SK-N-SH (cell line): ENCODE data around the gene RAB1A. TPM values are rescaled to one million over a fixed set of nuclear protein-coding genes. Genes with fewer than 3 reads are reported as not detected.

Source experiments
- CHD2 ChIP-seq: fragments of 150-350 bp; IDR thresholded peaks from 2 replicates; pipeline ENCODE4 v1.6.1; 2018; ENCODE audit warnings: low read length; ENCODE audit not compliant: partially characterized antibody
- CTCF ChIP-seq: fragments of 200-600 bp; sonication (generic); IDR thresholded peaks from 2 replicates; pipeline ENCODE4 v1.6.1; 2017; ENCODE audit warnings: antibody characterized with exemption, mild to moderate bottlenecking, moderate library complexity
- EP300 ChIP-seq, 2 experiments: IDR thresholded peaks; 2 replicates each; pipeline versions ENCODE4 v1.4.0 to v1.6.1; 2012; ENCODE audit warnings: borderline replicate concordance in 1 of 2, low read depth in 1 of 2, low read length in 1 of 2
- FOXJ3 ChIP-seq: sonication (generic); formaldehyde crosslinking; IDR thresholded peaks from 2 replicates; pipeline ENCODE4 v1.5.1; 2020; ENCODE audit warnings: mild to moderate bottlenecking, missing genetic modification reagents
- FOXM1 ChIP-seq: IDR thresholded peaks from 2 replicates; pipeline ENCODE4 v1.4.0; 2012; ENCODE audit warnings: low read depth, mild to moderate bottlenecking
- GABPA ChIP-seq: IDR thresholded peaks from 2 replicates; pipeline ENCODE4 v1.4.0; 2012; ENCODE audit warnings: low read depth, mild to moderate bottlenecking
- MAX ChIP-seq: IDR thresholded peaks from 2 replicates; pipeline ENCODE4 v1.4.0; 2012; ENCODE audit warnings: low read depth
- MEF2A ChIP-seq: IDR thresholded peaks from 2 replicates; pipeline ENCODE4 v1.4.0; 2012; ENCODE audit warnings: low read depth, borderline replicate concordance
- NFIC ChIP-seq: IDR thresholded peaks from 2 replicates; pipeline ENCODE4 v1.4.0; 2012; ENCODE audit warnings: borderline replicate concordance
- NRF1 ChIP-seq: IDR thresholded peaks from 2 replicates; pipeline ENCODE4 v1.6.1; 2012; ENCODE audit warnings: low read depth, mild to moderate bottlenecking, low read length
- PBX3 ChIP-seq: IDR thresholded peaks from 2 replicates; pipeline ENCODE4; 2012
- SMC3 ChIP-seq: IDR thresholded peaks from 2 replicates; pipeline ENCODE4 v1.6.1; 2012; ENCODE audit warnings: low read depth, low read length, improper control_type of control experiment
- TCF12 ChIP-seq: IDR thresholded peaks from 2 replicates; pipeline ENCODE4 v1.4.0; 2012
- ZBTB33 ChIP-seq: IDR thresholded peaks from 2 replicates; pipeline ENCODE4 v1.4.0; 2012; ENCODE audit warnings: low read depth, borderline replicate concordance
- polyA plus RNA-seq, 3 experiments: library from polyadenylated mRNA; depleted of rRNA; stranded (reverse); fragments of >200 nt; gene quantifications; 2 replicates each; pipeline ENCODE4 v1.2.3, GENCODE V29; 2012
- small RNA-seq, 7 experiments: library from RNA; depleted of rRNA; stranded (forward); fragments of <200 nt; gene quantifications; one replicate each; pipeline ENCODE3, GENCODE V24; 2012

Gene RAB1A
- polyA plus RNA-seq, 1 of the 3 experiments (the other 2 are of a cell fraction): 113 TPM

- TF ChIP-seq ZBTB33 (no peak), MEF2A (no peak), CTCF (no peak), FOXJ3 (CRISPR knock-in tag) (no peak), SMC3 (no peak), MAX (no peak), CHD2 (no peak), NRF1 (no peak), EP300 (IDR thresholded peaks at IDR 0.05; ENCODE audit: borderline replicate concordance in 1 of 2, low read depth in 1 of 2, low read length in 1 of 2) (no peak), NFIC (no peak), PBX3 (no peak), TCF12 (no peak), FOXM1 (no peak), GABPA (no peak)
Measured at GRCh38 chr2:65037178-65037577, 92.7 kb downstream of the RAB1A start (continued).

Small RNA genes lying within 50 kb of the gene (small RNA-seq; reads per million reads assigned to genes)
- 0 reads per million in 7 experiments for gene RF00090

Other genes with a start within 250 kb of the RAB1A start
- gene SLC1A4, start 140.7 kb downstream of the RAB1A start, polyA plus RNA-seq (2012; rRNA removed): 4.4 and 4.7 TPM in 2 replicates
- gene CEP68, start 73.7 kb downstream of the RAB1A start, polyA plus RNA-seq (2012; rRNA removed): 6.2 and 7.8 TPM in 2 replicates
- 53.0 and 72.7 TPM in 2 replicates for gene ACTR2, start 97.7 kb upstream of the RAB1A start, polyA plus RNA-seq (2012; rRNA removed)